H9 (cell line): ENCODE results near the gene MRPL55. TPM values are rescaled to one million over a fixed set of nuclear protein-coding genes. Genes with fewer than 3 reads are reported as not detected.

ENCODE experiments used
- DNase-seq: peaks from one replicate; pipeline ENCODE4 v3.0.0-alpha.2; 2017
- H2AFZ ChIP-seq: one replicate; pipeline ENCODE4 v1.6.1; 2013; ENCODE audit warnings: mild to moderate bottlenecking, low read length, control low read depth, moderate library complexity
- H2AK5ac ChIP-seq: 2 replicates; pipeline ENCODE4 v1.6.1; 2013; ENCODE audit warnings: low read length, control low read depth, mixed read lengths; ENCODE audit not compliant: insufficient read length
- H2BK120ac ChIP-seq: one replicate; pipeline ENCODE4 v1.6.1; 2013; ENCODE audit warnings: low read depth, mild to moderate bottlenecking, low read length, control low read depth, inconsistent platforms; ENCODE audit not compliant: poor library complexity, severe bottlenecking
- H2BK12ac ChIP-seq: 2 replicates; pipeline ENCODE4 v1.6.1; 2013; ENCODE audit warnings: low read length, control low read depth, mixed read lengths, low read depth; ENCODE audit not compliant: insufficient read length
- H2BK15ac ChIP-seq: 2 replicates; pipeline ENCODE4 v1.6.1; 2013; ENCODE audit warnings: low read depth, low read length, control low read depth
- H2BK20ac ChIP-seq: one replicate; pipeline ENCODE4 v1.6.1; 2013; ENCODE audit warnings: low read depth, mild to moderate bottlenecking, low read length, control low read depth, inconsistent platforms; ENCODE audit not compliant: poor library complexity, severe bottlenecking
- H2BK5ac ChIP-seq: 2 replicates; pipeline ENCODE4 v1.6.1; 2013; ENCODE audit warnings: low read length, control low read depth, mixed read lengths; ENCODE audit not compliant: insufficient read length
- H3K14ac ChIP-seq: 2 replicates; pipeline ENCODE4 v1.6.1; 2013; ENCODE audit warnings: low read length, control low read depth; ENCODE audit not compliant: insufficient read depth
- H3K18ac ChIP-seq: 2 replicates; pipeline ENCODE4 v1.6.1; 2013; ENCODE audit warnings: low read depth, mild to moderate bottlenecking, mixed read lengths, low read length, control low read depth; ENCODE audit not compliant: insufficient read length
- H3K23ac ChIP-seq: 2 replicates; pipeline ENCODE4 v1.6.1; 2013; ENCODE audit warnings: low read length, control low read depth, mixed read lengths, low read depth; ENCODE audit not compliant: insufficient read length
- H3K23me2 ChIP-seq: 2 replicates; pipeline ENCODE4 v1.6.1; 2013; ENCODE audit warnings: low read depth, mild to moderate bottlenecking, mixed read lengths, low read length, control low read depth; ENCODE audit not compliant: insufficient read length, poor library complexity, severe bottlenecking
- H3K27ac ChIP-seq: 2 replicates; pipeline ENCODE4 v1.5.1; 2013; ENCODE audit warnings: low read length, control low read depth, mixed read lengths, low read depth; ENCODE audit not compliant: insufficient read length
- H3K27me3 ChIP-seq: 2 replicates; pipeline ENCODE4 v1.6.1; 2013; ENCODE audit warnings: low read length, control low read depth, inconsistent platforms; ENCODE audit not compliant: insufficient read depth
- H3K4ac ChIP-seq: 2 replicates; pipeline ENCODE4 v1.6.1; 2013; ENCODE audit warnings: low read depth, mild to moderate bottlenecking, control low read depth, inconsistent platforms, low read length, moderate library complexity
- H3K4me1 ChIP-seq: 2 replicates; pipeline ENCODE4 v1.6.1; 2013; ENCODE audit warnings: low read length, control low read depth, inconsistent platforms; ENCODE audit not compliant: insufficient read depth
- H3K4me2 ChIP-seq: 2 replicates; pipeline ENCODE4 v1.6.1; 2013; ENCODE audit warnings: low read length, control low read depth, mixed read lengths; ENCODE audit not compliant: insufficient read length, insufficient read depth
- H3K56ac ChIP-seq: 2 replicates; pipeline ENCODE4 v1.6.1; 2013; ENCODE audit warnings: low read depth, mild to moderate bottlenecking, mixed read lengths, low read length, control low read depth; ENCODE audit not compliant: insufficient read length
- H3K79me1 ChIP-seq: 2 replicates; pipeline ENCODE4 v1.6.1; 2013; ENCODE audit warnings: low read depth, mild to moderate bottlenecking, moderate library complexity, low read length, control low read depth, inconsistent platforms; ENCODE audit not compliant: insufficient read depth, poor library complexity, severe bottlenecking
- H3K79me2 ChIP-seq: 2 replicates; pipeline ENCODE4 v1.6.1; 2013; ENCODE audit warnings: low read length, control low read depth, inconsistent platforms; ENCODE audit not compliant: insufficient read depth
- H3K9ac ChIP-seq: 2 replicates; pipeline ENCODE4 v1.6.1; 2013; ENCODE audit warnings: low read length, control low read depth, mixed read lengths; ENCODE audit not compliant: insufficient read length; ENCODE audit errors: extremely low read depth
- H3K9me3 ChIP-seq: one replicate; pipeline ENCODE4 v1.6.1; 2013; ENCODE audit warnings: low read depth, low read length, inconsistent platforms; ENCODE audit not compliant: control insufficient read depth
- H3T11ph ChIP-seq: one replicate; pipeline ENCODE4 v1.6.1; 2013; ENCODE audit warnings: mild to moderate bottlenecking, low read length, control low read depth, inconsistent platforms
- H4K20me1 ChIP-seq: one replicate; pipeline ENCODE4 v1.6.1; 2013; ENCODE audit not compliant: control insufficient read depth, insufficient read length, insufficient read depth
- H4K5ac ChIP-seq: 2 replicates; pipeline ENCODE4 v1.6.1; 2013; ENCODE audit warnings: low read depth, mild to moderate bottlenecking, mixed read lengths, low read length, control low read depth; ENCODE audit not compliant: insufficient read length
- H4K8ac ChIP-seq: replicated peaks from 2 replicates; pipeline ENCODE4 v1.6.1; 2013; ENCODE audit warnings: low read length, control low read depth, mixed read lengths, low read depth; ENCODE audit not compliant: insufficient read length
- H4K91ac ChIP-seq: 2 replicates; pipeline ENCODE4 v1.6.1; 2013; ENCODE audit warnings: low read depth, mild to moderate bottlenecking, moderate library complexity, mixed read lengths, low read length, control low read depth; ENCODE audit not compliant: insufficient read length
- H3K27ac Mint-ChIP-seq, 3 experiments: 2 replicates in 2 of 3; 3 replicates in 1 of 3; pipeline ENCODE4 v1.8.0; 2020 to 2021; ENCODE audit warnings: mixed read lengths in 3 of 3, mild to moderate bottlenecking in 1 of 3, moderate library complexity in 1 of 3
- H3K27me3 Mint-ChIP-seq: 2 replicates; pipeline ENCODE4 v1.8.0; 2021; ENCODE audit warnings: low read depth, mild to moderate bottlenecking, moderate library complexity, mixed read lengths
- H3K36me3 Mint-ChIP-seq, 3 experiments: 2 replicates in 2 of 3; 3 replicates in 1 of 3; pipeline ENCODE4 v1.8.0; 2020 to 2021; ENCODE audit warnings: low read depth in 3 of 3, mixed read lengths in 3 of 3; ENCODE audit not compliant: insufficient read depth in 1 of 3
- H3K4me1 Mint-ChIP-seq, 2 experiments: 2 replicates each; pipeline ENCODE4 v1.8.0; 2020; ENCODE audit warnings: mixed read lengths in 2 of 2
- H3K4me3 Mint-ChIP-seq, 2 experiments: 2 replicates in 1 of 2; 3 replicates in 1 of 2; pipeline ENCODE4 v1.8.0; 2020 to 2021; ENCODE audit warnings: mild to moderate bottlenecking in 2 of 2, mixed read lengths in 2 of 2, moderate library complexity in 1 of 2
- H3K9me3 Mint-ChIP-seq, 2 experiments: 2 replicates in 1 of 2; 3 replicates in 1 of 2; pipeline ENCODE4 v1.8.0; 2020; ENCODE audit warnings: mild to moderate bottlenecking in 2 of 2, mixed read lengths in 2 of 2, moderate library complexity in 1 of 2
- CTCF ChIP-seq: fragments of 200-600 bp; sonication (generic); conservative IDR thresholded peaks from 3 replicates; pipeline ENCODE4 v1.8.0; 2021; ENCODE audit warnings: antibody characterized with exemption, mild to moderate bottlenecking
- WGBS: extraction: QIAGEN DNeasy Blood & Tissue Kit; methylation state at CpG from one replicate; pipeline ENCODE4 v1.1.7; 2013; ENCODE audit warnings: missing lambda C conversion rate, low lambda C conversion rate, mixed read lengths; ENCODE audit not compliant: insufficient read length; ENCODE audit errors: extremely low coverage; 5-methylcytosine and 5-hydroxymethylcytosine counted together
- total RNA-seq: library from RNA; stranded (reverse); gene quantifications from 2 replicates; pipeline ENCODE4 v1.2.1, GENCODE V29; 2021

MRPL55 gene
- total RNA-seq, 1 experiment from 2014 or later: 62.3 TPM

GRCh38 chr1:228063251-228064191 is 45.6 kb downstream of the MRPL55 start:
- Histone ChIP-seq H4K91ac (no peak overlapping the region), H2AK5ac (no peak overlapping the region), H3K79me2 (no peaks in the 10 kb centered on the region), H3K27ac (no peak overlapping the region), H3K9ac (no peak overlapping the region), H2BK120ac (no peak overlapping the region), H3K14ac (no peak overlapping the region; the same call in 1 of the 2 replicates), H3K56ac (no peak overlapping the region), H3K4ac (no peak overlapping the region), H3K18ac (no peak overlapping the region), H3K23ac (no peak overlapping the region), H2AFZ (no peak overlapping the region), H4K5ac (no peak overlapping the region), H3K23me2 (peaks cover 19% of the 10 kb centered on the region), H2BK5ac (no peak overlapping the region), H3K79me1 (no peaks in the 10 kb centered on the region), H2BK20ac (no peak overlapping the region), H4K20me1 (no peaks in the 10 kb centered on the region), H2BK15ac (no peak overlapping the region), H4K8ac (no peak overlapping the region), H3K4me2 (no peak overlapping the region), H2BK12ac (no peak overlapping the region), H3T11ph (no peak overlapping the region), H3K4me1 (no peaks in the 10 kb centered on the region), H3K9me3 (no peaks in the 10 kb centered on the region), H3K27me3 (peaks cover 36% of the 10 kb centered on the region)
- no peak overlapping the region for H3K27ac Mint-ChIP-seq
- no peaks in the 10 kb centered on the region; a peak in 1 of 7 replicates for H3K36me3 Mint-ChIP-seq
- H3K4me1 Mint-ChIP-seq: peaks cover 5 to 7% of the 10 kb centered on the region in 2 experiments; a peak in 3 of 4 replicates
- peaks cover 86% of the 10 kb centered on the region for H3K27me3 Mint-ChIP-seq
- no peaks in the 10 kb centered on the region; a peak in 1 of 5 replicates for H3K9me3 Mint-ChIP-seq
- no peak for TF ChIP-seq CTCF
- DNase-seq: no peak
- H3K4me3 Mint-ChIP-seq: no peak overlapping the region; a peak in 1 of 5 replicates
- no CpG with 5 or more reads among the region's 15 CpGs for WGBS
